Thoracic aorta (tissue), 2 donors: ENCODE data around the gene IP6K2. TPM values are rescaled to one million over a fixed set of nuclear protein-coding genes. Genes with fewer than 3 reads are reported as not detected.

Source experiments
- total RNA-seq, 2 donors: library from RNA; depleted of rRNA; stranded (reverse); fragments of >200 nt; gene quantifications; one replicate each; pipeline versions ENCODE4 v1.1.0 to v1.2.3, GENCODE V29; 2016

The IP6K2 gene
- total RNA-seq, 2 donors from 2014 or later = 38.3 to 90.7 TPM

Other genes with a start within 250 kb of the IP6K2 start
- 100 to 1,000 TPM; 151 to 159 TPM for gene SHISA5, start 213.0 kb downstream of the IP6K2 start, total RNA-seq
- gene PFKFB4, start 160.4 kb downstream of the IP6K2 start, total RNA-seq = 1 to 10 TPM; 3.7 to 8.5 TPM
- 1 to 10 TPM in 1 of 2 donors, not detected in 1; 3.0 TPM for gene UCN2, start 153.4 kb downstream of the IP6K2 start, total RNA-seq
- 10 to 100 TPM; 16.4 to 26.7 TPM for gene COL7A1, start 121.9 kb downstream of the IP6K2 start, total RNA-seq
- 100 to 1,000 TPM; 226 to 234 TPM for gene UQCRC1, start 107.6 kb downstream of the IP6K2 start, total RNA-seq
- gene TMEM89, start 95.5 kb downstream of the IP6K2 start, total RNA-seq = 1 to 10 TPM in 1 of 2 donors, not detected in 1; 8.0 TPM
- gene SLC26A6, start 81.8 kb downstream of the IP6K2 start, total RNA-seq = 100 to 1,000 TPM in 1 of 2 donors, 10 to 100 TPM in 1; 93.9 to 102 TPM
- 1 to 10 TPM; 1.3 to 3.0 TPM for gene CELSR3, start 54.3 kb downstream of the IP6K2 start, total RNA-seq
- gene NCKIPSD, start 31.3 kb downstream of the IP6K2 start, total RNA-seq = 100 to 1,000 TPM in 1 of 2 donors, 10 to 100 TPM in 1; 59.6 to 101 TPM
- gene PRKAR2A, start 130.7 kb upstream of the IP6K2 start, total RNA-seq = 10 to 100 TPM; 66.4 to 69.5 TPM
- 10 to 100 TPM; 12.3 to 27.1 TPM for gene SLC25A20, start 181.7 kb upstream of the IP6K2 start, total RNA-seq
- gene ARIH2, start 201.6 kb upstream of the IP6K2 start, total RNA-seq = 100 to 1,000 TPM in 1 of 2 donors, 10 to 100 TPM in 1; 90.4 to 162 TPM